HG03135 (cell line): Measurements from ENCODE around the gene SCAMP5.

Experiments used
- ATAC-seq: cut with Tn5 transposase; IDR thresholded peaks from one replicate; pipeline ENCODE4 v1.9.1; 2021; ENCODE audit warnings: mild to moderate bottlenecking, moderate library complexity; ENCODE audit not compliant: unreplicated experiment

Gene SCAMP5

DNA sequence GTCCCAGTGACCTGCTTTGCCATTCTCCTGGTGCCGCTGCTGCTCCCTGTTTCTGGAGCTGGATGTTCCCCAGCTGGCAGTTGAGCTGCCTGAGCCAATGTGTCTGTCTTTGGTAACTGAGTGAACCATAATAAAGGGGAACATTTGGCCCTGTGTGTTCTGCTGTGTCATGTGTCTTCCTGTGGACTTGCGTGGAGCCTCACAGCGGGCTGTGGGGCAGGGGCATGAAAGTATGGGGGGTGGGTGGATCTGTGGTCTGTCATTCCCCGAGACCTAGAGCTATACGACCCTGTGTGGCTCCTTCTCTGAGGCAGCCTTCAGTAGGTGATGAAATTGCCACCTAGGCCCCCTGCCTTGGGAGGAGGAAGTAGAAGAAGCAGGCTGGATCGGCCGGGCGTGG lies 26.0 kb downstream of the SCAMP5 start:
- ATAC-seq = no peak

DNA sequence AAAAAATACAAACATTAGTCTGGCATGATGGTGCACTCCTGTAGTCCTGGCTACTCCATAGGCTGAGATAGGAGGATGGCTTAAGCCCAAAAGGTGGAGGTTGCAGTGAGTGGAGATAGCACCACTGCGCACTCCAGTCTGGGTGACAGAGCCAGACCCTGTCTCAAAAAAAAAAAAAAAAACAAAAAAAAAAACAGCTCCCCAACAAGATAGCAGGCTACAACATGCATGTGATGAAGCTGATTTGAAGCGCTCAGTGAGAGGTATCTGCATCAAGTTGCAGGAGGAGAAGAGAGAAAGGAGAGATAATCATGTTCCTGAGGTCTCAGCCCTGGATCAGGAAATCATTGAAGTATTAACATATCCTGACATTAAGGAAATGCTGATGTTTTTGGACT lies 27.4 kb downstream of the SCAMP5 start:
- no peak for ATAC-seq

DNA sequence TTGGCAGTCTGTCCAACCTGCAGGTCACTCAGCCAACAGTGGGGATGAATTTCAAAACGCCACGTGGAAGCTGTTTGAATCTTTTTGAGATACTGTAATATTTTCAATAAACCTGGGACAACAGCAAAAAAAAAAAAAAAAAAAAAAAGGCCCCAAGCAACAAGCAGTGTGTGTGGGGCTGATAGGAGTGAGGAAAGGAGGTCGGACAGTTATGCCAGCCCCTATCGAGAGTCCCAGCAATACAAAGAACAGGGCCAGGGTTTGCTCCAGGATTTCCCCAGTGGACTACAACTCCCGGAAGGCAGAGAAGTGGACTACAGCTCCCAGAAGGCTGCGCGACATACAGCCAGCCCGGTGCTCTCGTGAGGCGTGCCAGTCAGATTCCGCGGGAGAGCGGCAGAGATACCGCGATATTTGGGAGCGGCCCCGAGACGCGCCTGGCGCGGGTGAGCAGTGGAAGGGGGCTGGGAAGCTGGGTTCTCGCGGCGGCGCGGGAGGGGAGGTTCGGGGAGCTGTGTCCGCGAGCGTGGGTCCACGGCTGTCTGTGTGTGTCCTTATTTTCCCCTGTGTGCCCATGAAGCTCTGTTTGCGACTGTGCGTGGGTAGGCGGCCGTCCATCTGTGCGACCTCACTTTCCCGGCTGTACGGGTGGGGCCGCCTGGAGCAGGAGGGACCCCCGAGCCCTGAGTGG lies 28.0 kb downstream of the SCAMP5 start, which contains the start of gene PPCDC:
Gene PPCDC (plus strand): TSS at position 410 of the 691 bp plus-strand sequence. CDS start 4,729 bp downstream, outside the sequence.
- peak; percentile 93 for ATAC-seq

DNA sequence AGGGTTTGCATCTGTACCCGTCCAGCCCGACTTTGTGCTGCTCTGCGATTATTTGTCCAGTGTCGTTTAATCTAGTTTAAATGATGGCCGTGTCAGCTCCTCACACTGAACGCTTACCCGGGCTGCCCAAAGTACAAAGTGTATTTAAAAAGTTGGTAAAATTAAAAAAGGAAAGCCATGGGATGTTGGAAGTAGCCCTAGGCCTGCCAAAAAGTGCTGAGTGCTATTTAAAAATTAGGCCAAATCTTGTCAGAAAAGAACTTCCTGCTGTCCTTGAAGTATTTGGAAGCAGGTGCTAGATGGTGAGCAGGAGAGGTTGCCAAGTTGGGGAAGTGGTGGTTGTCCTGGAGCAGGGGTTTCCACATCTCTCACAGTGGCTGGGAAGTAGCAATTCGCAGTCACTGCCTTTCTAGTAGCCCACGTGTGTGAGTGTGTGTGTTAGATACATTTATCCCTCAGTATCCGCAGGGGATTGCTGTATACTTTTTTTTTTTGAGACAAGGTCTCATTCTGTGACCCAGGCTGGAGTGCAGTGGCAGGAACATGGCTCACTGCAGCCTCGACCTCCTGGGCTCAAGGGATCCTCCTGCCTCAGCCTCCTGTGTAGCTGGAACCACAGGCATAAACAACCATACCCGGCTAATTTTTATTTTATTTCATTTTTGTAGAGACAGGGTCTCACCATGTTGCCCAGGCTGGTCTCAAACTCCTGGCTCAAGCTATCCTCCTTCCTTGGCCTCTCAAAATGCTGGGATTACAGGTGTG lies 28.7 kb downstream of the SCAMP5 start:
- ATAC-seq = no peak

DNA sequence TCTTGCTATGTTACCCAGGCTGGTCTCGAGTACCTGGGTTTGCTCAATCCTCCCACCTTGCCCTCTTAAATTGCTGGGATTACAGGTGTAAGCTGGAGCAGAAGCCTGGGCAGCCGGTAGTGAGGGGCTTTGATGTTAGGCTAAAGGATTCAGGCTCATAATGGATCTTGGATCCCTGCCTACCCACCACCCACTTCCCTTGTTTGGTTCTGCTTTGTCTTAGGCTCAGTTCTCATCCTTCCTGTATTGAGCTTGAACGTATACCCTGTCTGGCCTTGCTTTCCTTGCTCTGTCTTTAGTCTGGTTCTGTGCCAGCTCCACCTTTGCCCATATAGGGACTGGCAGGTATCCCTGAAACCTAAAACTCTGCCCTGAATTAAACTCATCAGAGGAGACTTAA lies 29.7 kb downstream of the SCAMP5 start:
- no peak for ATAC-seq

DNA sequence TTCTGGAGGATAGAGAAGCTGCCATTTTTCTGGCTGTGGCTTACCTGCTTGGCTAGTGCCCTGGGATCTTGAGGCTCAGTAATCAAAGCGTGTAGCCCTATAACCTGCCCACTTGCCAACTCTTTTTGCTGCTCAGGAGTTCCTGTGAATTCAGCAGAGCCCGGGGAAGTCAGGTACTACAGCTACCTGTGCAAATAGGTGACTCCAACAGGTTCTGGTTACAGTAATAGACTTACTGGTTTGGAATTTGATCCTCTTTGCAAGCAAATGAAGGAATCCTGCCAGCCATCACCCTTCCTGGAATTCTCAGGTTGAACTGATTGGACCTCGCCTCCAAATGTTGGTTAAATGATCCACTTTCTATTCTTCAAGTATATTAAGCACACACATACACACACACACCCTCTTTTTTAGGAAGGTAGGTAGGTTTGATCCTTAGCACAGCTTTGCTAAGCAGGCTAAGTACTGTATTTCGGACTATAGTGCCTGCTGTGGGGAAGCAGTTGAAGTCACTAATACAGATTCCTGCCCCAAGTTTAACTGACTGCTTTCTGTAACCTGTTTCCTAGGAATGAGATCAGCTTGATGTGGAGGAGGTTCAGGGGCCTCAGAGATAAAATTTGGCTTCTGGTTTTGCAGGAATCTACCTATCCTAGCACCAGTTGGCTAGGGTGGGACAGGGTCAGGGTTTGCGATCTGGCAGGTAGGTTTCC lies 30.3 kb downstream of the SCAMP5 start:
- ATAC-seq = no peak

DNA sequence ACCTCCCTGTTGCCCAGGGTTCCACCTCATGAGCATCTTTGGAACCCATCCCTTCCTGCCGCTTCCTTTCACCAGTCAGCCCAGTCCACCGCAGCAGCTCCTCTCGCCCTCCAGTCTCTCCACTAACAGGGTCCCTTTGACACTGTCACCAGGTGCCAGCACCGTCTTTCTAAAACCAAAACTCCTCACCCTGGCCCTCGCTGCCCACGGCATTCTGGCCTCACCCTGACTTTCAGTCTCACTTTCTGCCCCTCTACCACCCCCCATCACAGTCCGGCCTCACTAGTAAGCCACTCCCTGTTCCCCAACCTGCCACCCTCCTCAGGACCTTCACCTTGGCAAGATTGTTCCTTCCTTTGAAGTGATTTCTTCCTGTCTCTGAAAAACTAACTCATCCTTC lies 32.2 kb downstream of the SCAMP5 start:
- no peak for ATAC-seq

DNA sequence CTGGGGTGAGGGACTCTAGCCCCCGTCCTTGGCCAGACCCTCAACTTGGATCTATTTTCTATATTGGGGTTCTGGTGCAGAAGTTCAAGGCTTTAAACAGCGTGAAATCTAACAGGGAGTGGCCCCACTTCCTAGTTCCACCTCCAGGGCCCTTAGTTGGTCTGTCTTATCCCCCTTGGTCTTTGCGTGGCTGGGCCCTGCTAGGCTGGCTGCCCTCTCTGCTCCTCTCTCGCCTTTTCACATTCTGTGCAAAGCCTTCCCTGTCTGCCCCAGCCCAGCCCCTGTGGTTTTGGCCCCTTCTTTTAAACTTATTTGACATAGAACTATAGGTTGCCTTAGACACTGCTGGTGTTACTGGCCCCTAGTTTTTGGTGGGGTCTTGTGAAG lies 33.6 kb downstream of the SCAMP5 start:
- no peak for ATAC-seq

DNA sequence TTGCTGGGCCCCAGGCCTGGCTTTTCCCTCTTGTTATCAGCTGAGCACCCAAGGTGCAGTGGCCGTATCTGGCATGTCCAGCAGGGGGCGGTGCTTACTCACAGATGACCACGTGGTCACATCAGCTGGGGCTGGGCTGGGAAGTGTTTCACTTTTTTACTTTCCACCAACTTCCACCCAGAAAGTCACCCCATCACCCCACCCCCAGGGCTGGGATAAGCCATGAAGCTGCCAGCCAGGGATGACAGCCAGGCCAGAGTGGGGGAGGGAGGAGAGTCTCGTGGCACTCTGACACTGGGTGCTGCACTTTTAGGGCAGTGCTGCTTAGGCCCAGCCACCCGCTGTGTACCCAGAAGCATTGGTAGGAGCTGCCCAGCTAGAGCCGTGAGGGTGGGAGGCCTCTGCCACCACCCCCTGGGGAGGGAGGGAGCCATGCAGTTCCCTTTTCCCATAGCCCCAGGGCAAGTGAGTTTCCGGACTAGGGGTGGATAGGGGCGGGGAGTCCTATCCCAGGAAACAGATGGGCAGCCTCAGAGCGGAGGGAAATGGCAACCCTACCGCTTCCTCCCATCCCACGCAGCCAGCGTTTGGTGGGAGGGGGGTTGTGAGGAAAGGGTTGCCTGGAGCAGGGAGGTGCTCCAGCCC lies 34.1 kb downstream of the SCAMP5 start:
- no peak for ATAC-seq

DNA sequence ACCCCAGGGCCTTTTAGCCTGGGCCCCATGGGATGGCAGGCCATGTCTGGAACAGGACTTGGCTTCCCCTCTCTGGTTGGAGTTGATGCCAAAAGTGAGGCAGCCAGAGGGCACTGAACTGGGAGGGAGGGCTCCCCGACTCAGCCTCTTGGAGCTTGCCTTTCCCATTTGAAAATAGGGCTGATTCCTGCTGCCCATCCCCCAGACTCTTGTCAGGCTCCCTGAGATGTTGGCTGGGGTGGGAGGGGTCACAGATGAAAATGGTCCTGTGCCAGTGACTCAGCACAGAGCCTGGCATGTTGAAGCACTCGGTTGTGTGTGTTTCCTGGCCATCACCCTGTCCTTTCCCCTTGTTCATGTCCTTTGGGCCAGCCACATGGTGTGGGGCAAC lies 34.7 kb downstream of the SCAMP5 start:
- ATAC-seq = no peak

DNA sequence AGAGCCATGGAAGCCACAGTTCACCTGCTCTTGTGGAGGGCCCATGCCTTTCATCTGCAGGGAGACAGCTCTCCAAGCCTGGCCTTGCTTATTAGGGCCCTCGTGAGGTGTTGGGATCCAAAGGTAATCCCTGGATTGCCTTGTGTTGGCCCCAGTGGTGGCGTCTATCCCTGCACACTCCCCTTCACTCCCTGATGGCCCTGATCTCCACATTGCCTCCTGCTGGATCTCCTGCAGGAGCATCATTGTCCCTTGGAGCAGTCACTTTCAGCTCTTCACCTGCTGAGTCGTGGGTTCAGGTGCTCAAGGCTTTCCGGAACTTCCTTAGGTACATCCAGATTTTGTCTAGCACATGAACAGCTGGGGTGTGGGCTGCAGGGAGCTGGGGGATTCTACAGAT lies 35.1 kb downstream of the SCAMP5 start:
- ATAC-seq = no peak

DNA sequence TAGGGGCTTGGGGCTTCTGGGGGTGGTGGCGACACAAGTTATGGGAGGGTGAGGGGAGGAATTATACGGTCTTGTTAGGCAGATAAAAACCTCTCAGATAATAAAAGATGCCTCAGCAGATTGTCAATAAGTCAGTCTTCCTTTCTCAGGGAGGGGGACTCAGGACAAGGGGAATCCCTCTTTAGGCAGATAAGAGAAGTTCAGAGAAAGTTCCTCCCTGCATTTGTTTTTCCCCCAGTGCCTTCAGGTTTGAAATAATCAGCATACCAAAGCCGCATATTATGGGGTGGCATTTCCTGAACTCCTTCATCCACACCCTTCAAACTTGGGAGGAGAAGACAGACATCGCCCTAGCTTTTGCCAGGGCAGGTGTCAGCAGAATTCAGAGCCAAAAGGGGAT lies 36.5 kb downstream of the SCAMP5 start:
- ATAC-seq = no peak

DNA sequence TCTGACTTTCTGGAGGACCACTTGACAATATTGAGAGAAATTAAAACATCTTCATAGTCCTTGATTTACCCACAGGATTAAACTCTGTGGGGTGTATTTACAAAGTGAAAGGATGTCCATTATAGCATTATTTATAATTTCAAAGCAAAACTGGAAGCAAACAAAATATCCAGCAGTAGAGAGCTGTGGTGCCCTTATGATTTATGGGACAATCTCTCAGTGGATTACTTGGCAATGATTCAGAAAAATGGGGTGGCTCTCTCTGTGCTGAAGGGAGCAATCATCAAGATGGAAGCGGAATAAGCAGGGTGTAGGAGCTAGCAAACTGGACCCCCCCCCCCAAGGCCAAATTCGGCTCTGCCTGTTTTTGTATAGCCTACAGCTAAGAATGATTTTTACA lies 37.0 kb downstream of the SCAMP5 start:
- ATAC-seq = no peak

DNA sequence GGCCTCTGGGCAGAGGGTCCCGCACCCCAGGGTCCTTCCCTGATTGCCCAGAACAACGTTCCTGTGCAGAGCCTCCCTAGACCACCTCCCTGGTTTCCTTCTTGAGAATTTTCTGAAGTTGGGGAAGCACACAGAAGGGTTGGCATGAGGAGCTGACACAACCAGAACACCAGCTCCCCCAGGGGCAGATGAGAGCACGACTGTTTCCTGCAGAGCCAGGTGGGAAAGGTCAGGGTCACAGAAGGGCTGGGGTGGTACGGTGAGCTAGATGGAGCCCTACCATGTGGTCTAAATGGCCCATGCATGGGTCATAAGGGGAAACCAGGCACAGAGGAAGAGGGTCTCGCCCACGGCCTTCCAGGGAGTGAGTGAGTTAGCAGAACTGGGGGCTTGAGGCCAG lies 38.4 kb downstream of the SCAMP5 start:
- ATAC-seq = no peak

DNA sequence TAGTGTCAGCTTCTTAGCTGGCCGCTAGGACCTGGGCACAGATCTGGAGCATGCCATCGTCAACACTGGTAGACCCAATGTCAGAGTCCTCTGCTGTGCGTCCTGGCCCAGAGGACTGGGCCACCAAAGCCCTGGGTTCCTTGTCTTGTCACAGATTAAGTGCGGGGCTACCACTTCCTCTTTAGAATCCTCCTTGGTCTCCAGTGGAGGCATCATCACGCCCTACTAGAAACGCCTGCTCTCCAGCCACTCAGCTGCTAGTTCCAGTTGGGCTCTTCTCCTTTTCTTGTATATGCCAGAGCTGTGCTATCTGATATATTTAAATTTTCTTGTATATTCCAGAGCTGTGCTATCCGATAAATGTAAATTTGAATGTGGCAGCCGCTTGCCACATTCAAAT lies 39.3 kb downstream of the SCAMP5 start:
- no peak for ATAC-seq

DNA sequence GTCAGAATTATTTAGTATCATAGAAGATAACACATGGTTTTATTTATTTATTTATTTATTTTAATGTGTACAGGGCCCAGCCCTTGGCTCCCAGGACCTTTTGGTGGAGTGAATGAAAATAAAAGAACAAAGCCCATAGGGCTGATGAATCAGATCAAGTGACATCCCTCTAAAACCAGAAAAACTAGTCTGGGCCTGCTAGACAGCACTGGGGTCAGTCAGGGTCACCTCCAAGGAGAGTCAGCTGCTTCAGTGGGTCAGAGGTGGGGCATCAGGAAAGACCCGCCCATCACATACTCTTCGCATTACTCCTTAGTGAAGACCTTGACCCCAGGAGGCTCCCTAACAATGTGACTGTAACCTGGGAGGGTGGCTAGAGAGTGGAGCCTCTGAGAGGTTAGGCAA lies 40.9 kb downstream of the SCAMP5 start:
- ATAC-seq = no peak

DNA sequence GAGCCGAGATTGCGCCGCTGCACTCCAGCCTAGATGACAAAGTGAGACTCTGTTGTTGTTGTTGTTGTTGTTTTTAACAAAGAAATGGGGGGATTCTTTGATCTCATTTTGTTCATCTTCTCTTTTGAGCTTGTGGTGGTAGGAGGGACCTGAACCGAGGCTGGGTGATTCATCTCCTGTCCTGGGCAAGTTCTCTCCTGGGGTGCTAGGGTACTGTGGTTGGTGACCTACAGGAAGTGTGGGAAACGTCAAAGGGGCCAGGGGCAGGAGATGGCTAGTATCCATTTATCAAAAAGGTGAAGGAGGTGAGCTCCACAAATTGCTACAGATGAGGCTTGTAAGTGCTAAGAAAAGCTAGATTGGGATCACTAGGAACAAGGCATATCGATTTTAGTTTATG lies 42.3 kb downstream of the SCAMP5 start:
- ATAC-seq = no peak

DNA sequence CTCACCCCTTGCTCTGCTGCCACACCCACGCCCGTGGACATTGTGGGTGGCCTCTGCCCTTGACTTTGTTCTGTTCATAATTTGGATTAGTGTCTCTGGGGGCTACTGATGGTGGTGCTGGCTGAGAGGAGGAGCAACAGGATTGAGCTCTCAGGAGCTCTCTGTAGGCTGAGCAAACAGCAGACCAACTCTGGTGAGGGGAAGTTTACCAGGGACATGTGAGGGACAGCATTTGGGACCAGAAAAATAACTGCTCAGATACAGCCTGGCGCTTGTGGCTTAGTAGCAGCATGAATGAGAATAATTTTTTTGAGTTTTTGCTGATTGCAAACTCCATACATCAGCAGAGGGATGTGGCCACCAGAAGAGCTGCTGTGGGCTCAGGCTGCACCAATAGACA lies 42.9 kb downstream of the SCAMP5 start:
- ATAC-seq = no peak

DNA sequence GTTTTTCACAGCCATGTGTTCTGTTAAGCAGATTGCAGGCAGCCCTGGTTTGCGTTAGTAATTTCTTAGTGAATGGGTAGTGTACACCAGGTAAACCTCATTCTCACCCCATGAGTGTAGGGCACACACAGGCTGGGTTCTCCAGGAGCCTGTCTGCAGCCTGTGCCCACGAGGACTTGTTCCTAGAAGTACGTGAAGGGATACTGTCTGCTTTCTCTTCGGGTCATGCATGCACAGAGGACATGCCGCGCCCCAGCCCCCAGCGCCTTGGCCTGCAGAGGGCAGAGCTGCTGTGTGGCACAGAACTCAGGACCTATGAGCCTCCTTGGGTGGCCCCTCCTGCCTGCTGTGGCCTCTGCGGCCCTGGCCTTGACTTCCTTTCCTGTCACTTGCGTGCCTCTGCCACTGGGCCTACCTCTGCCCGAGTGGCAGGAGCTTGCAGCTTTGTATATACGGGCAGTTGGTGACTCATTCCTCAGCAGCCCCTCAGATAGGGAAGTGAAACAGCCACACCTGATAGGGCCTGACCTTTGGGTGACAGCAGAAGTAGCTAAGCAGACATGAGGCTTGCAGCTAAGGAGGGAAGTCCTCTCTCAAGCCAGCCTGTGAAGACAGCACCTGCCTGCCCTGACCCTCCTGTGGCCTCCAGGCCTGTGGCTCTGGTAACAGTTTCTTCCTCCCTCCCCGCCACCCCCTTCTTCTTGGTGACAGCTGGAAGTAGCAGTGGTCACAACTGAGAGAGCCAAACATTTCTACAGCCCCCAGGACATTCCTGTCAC lies 47.6 kb downstream of the SCAMP5 start:
- peak; percentile 69 for ATAC-seq

DNA sequence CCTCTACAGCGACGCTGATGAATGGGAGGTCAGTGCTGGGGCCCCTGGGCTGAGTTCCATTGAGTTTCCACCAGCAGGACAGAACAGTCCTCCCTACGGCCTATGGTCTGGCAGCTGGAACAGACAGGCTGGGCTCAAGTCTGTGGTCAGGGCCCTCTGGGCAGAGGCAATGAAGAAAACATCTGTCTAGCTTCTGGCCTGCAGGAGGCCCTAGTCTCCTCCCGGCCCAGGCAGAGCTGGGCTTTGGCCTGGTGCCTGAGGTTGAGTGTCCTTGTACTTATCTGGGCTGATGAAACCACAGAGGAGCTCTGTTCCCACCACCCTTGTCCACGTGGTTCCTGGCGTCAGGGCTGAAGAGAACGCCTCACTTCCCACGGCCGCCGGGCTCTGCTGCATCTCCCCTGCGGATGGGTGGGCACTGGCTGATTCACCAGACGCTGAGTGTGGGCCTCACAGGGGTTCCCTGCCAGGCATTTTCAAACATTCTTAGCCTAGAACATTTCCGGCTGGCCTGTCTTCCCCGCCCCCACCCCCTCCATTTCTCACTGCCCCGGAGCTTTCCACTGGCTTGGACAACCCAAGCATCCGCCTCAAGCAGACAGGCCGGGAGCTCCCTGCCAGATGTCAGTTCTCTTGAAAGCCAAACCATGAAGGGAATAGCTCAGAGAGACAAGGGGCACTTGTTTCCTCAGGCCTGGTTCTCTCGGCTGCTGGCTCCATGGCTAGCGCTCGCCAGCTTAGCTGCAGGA lies 48.3 kb downstream of the SCAMP5 start:
- peak; percentile 35 for ATAC-seq
